Retina (tissue), 1 donor: ENCODE data around the gene BBOF1.

ENCODE experiments used
- DNase-seq: peaks from one replicate; pipeline ENCODE4 v3.0.0-alpha.2; 2016

Gene BBOF1

GRCh38 chr14:74034572-74034971 is 15.4 kb downstream of the BBOF1 start:
- no peak for DNase-seq

GRCh38 chr14:74035556-74035955 is 16.4 kb downstream of the BBOF1 start:
- no peak for DNase-seq

GRCh38 chr14:74038020-74038859 is 19.1 kb downstream of the BBOF1 start:
- DNase-seq: peak; percentile 50

GRCh38 chr14:74042296-74042695 is 23.1 kb downstream of the BBOF1 start:
- no peak for DNase-seq

- DNase-seq: no peak
Measured at GRCh38 chr14:74045522-74045921, 26.4 kb downstream of the BBOF1 start.

GRCh38 chr14:74048281-74048680 is 29.1 kb downstream of the BBOF1 start:
- DNase-seq: no peak

- no peak for DNase-seq
Measured at GRCh38 chr14:74049876-74050495, 30.8 kb downstream of the BBOF1 start.

GRCh38 chr14:74062809-74063150 is 43.6 kb downstream of the BBOF1 start:
- DNase-seq: no peak

GRCh38 chr14:74064426-74064825 is 45.3 kb downstream of the BBOF1 start:
- no peak for DNase-seq

- no peak for DNase-seq
Measured at GRCh38 chr14:74064883-74065282, 45.7 kb downstream of the BBOF1 start.

- DNase-seq: no peak
Measured at GRCh38 chr14:74065746-74066575, 46.8 kb downstream of the BBOF1 start.

- no peak for DNase-seq
Measured at GRCh38 chr14:74077401-74077800, 58.3 kb downstream of the BBOF1 start.

GRCh38 chr14:74080820-74081460 is 61.8 kb downstream of the BBOF1 start:
- DNase-seq: no peak

- no peak for DNase-seq
Measured at GRCh38 chr14:74081491-74081890, 62.3 kb downstream of the BBOF1 start.

- DNase-seq: no peak
Measured at GRCh38 chr14:74083161-74083560, 64.0 kb downstream of the BBOF1 start.

- no peak for DNase-seq
Measured at GRCh38 chr14:74083784-74084276, 64.7 kb downstream of the BBOF1 start.

- peak; percentile 99 for DNase-seq
Measured at GRCh38 chr14:74084277-74085046, 65.3 kb downstream of the BBOF1 start, which contains the start of the genes ALDH6A1 and LIN52. TSS of gene ALDH6A1 (minus strand) at chr14:74084453. CDS start at chr14:74084394, 59 bp downstream. TSS of gene LIN52 (plus strand) at chr14:74084956. CDS start at chr14:74084975, 19 bp downstream.

- no peak for DNase-seq
Measured at GRCh38 chr14:74085047-74085637, 66.0 kb downstream of the BBOF1 start.

- DNase-seq: no peak
Measured at GRCh38 chr14:74085828-74086227, 66.7 kb downstream of the BBOF1 start.

- DNase-seq: no peak
Measured at GRCh38 chr14:74089251-74090020, 70.3 kb downstream of the BBOF1 start.

- no peak for DNase-seq
Measured at GRCh38 chr14:74105381-74105780, 86.2 kb downstream of the BBOF1 start.
